HUES64 (cell line): ENCODE data around the gene ZBTB37.
"Not testable (repeated sequence)": the region's sequence is repeated elsewhere in the genome, so short reads cannot be mapped to it uniquely, and the experiment has no call there.

Source experiments
- H3K27ac ChIP-seq: 2 replicates; pipeline ENCODE4 v1.7.0; 2013; ENCODE audit warnings: low read depth, low read length, inconsistent platforms
- H3K27me3 ChIP-seq: 2 replicates; pipeline ENCODE4 v1.6.1; 2013; ENCODE audit warnings: mild to moderate bottlenecking, low read length; ENCODE audit not compliant: insufficient read depth
- H3K36me3 ChIP-seq: 2 replicates; pipeline ENCODE4 v1.6.1; 2013; ENCODE audit warnings: mild to moderate bottlenecking, low read length; ENCODE audit not compliant: insufficient read depth
- H3K4me1 ChIP-seq: 2 replicates; pipeline ENCODE4 v1.6.1; 2013; ENCODE audit warnings: mild to moderate bottlenecking, low read length, moderate library complexity; ENCODE audit not compliant: insufficient read depth
- H3K4me3 ChIP-seq: 2 replicates; pipeline ENCODE4 v1.5.1; 2013; ENCODE audit warnings: mild to moderate bottlenecking, low read length, moderate library complexity
- H3K9ac ChIP-seq: 2 replicates; pipeline ENCODE4 v1.6.1; 2013; ENCODE audit warnings: mild to moderate bottlenecking, low read depth, low read length
- H3K9me3 ChIP-seq: 2 replicates; pipeline ENCODE4 v1.6.1; 2013; ENCODE audit warnings: low read depth, low read length; ENCODE audit not compliant: insufficient read depth
- WGBS: fragments of 150-250, 120-280 bp; methylation state at CpG from one replicate; pipeline ENCODE4 v1.1.7; 2013; ENCODE audit warnings: missing lambda C conversion rate; 5-methylcytosine and 5-hydroxymethylcytosine counted together

The ZBTB37 gene

DNA sequence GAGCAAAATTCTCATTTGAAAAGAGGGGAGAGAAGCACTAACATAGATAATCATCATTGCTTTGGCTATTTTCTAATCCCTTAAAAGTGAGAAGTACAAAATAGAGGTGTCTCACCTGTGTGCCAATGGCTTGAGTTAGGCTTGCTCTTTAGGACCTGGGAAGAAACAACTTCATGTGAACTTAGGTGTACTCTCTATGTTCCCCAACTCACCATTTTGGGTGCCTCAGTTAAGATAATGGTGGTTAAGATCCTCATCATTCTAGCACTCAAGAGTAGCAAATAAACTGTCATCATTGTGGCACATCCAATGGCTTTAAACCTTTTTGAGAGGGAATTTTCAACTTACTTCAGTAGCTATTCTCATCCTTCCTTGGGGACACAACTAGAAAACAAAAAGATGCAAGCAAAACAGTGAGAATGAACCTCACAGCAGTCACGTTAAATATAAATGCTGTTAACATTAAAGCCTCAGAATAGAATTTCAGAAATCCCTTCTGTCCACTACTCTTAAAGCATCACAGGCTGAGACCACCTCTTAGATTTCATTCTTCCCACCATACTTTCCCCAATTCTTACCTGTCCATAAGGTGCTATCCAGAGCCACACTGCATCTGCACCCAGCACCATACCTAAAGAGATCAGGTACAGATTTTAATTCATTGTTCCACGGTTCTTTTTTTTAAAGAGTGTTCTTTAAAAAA lies 1.6 kb upstream of the ZBTB37 start:
- H3K36me3 ChIP-seq = peaks cover 71% of the 10 kb centered on the region
- no peaks in the 10 kb centered on the region for H3K27me3 ChIP-seq
- WGBS = 0% methylated on average over 2 of the region's 2 CpGs
- peak overlapping the region; percentile 95 for H3K4me3 ChIP-seq
- H3K9ac ChIP-seq = peak overlapping the region; percentile 99
- H3K9me3 ChIP-seq = no peaks in the 10 kb centered on the region
- peaks cover 14% of the 10 kb centered on the region for H3K4me1 ChIP-seq
- peak overlapping the region; percentile 96 for H3K27ac ChIP-seq

DNA sequence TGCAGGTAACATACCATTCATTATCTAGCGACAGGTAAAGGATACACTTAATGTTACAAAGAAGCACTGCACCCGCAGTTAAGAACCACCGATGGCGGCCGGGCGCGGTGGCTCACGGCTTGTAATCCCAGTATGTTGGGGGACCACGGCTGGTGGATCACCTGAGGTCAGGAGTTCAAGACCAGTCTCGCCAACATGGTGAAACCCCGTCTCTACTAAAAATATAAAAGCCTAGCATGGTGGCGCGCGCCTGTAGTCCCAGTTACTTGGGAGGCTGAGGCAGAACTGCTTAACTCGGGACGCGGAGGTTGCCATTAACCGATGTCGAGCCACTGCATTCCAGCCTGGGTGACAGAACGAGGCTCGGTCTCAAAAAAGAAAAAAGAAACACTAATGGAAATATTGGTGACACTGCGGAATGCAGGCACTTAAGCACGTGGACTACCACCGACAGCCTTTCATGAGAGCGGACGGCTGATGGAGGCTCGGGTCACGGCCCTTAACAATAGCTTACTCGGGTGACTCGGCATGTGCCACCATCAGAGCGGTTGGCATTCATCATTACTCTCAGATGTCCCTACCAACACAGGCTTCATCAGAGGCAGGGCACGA lies 933 bp upstream of the ZBTB37 start:
- under 1% methylated on average over 32 of the region's 32 CpGs for WGBS
- Histone ChIP-seq H3K9me3 (no peaks in the 10 kb centered on the region), H3K4me1 (peaks cover 14% of the 10 kb centered on the region), H3K4me3 (peak overlapping the region; percentile 95), H3K27me3 (no peaks in the 10 kb centered on the region), H3K9ac (peak overlapping the region; percentile 99), H3K36me3 (peaks cover 73% of the 10 kb centered on the region), H3K27ac (peak overlapping the region; percentile 96)

DNA sequence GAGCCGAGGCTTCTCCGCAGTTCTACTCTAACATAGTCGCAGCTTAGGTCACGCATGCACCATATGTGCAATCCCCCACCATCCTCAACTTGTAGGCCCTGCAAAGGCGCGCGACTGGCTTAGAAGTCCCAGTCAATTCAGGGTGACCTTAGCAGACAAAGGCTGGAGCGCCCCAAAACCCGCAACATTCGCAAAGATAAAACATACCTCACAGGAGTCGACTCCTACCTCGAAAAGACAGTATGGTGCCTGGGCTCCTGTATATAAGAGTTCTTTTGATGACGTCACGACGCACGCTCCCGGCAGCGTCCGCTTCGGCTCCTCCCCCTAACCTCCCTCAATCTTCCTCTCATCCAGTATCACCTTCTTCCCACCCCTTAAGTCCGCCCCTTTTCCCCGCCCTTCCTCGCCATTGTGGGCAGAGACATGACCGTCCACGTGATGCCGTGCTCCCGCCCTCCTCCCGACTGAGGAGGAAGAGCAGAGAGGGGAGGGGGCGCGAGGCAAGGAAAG lies 371 bp upstream of the ZBTB37 start, which contains the start of gene GAS5:
GAS5 (minus strand) TSS at position 237 of the 513 bp plus-strand sequence.
- peak within 1 kb of the TSS; percentile 95 for H3K4me3 ChIP-seq
- H3K27ac ChIP-seq = peak within 1 kb of the TSS; percentile 99
- peak within 1 kb of the TSS; percentile 99 for H3K9ac ChIP-seq
- no peaks in the 10 kb centered on the region for H3K27me3 ChIP-seq
- under 1% methylated on average over 30 of the region's 30 CpGs for WGBS
- peaks cover 71% of the 10 kb centered on the region for H3K36me3 ChIP-seq
- peaks cover 14% of the 10 kb centered on the region for H3K4me1 ChIP-seq
- H3K9me3 ChIP-seq = no peaks in the 10 kb centered on the region

DNA sequence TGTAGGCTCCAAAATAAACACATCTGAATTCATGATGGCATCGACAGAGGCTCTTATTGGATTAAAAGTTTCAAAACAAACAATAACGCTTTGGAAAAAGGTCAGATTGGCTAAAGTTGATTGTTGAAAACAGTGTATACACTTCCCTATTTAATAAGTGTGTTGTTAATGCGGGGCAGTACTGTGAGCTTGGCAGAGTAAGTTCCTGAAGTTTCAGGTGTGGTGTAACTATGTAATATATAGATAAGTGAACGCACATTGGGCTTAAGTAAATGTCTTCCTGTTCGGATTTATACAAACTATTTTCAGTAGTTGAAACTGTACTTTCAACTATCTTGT lies 810 bp downstream of the ZBTB37 start:
- Histone ChIP-seq H3K27me3 (no peaks in the 10 kb centered on the region), H3K27ac (peak overlapping the region; percentile 99), H3K4me1 (peaks cover 14% of the 10 kb centered on the region), H3K36me3 (peaks cover 69% of the 10 kb centered on the region), H3K9me3 (no peaks in the 10 kb centered on the region), H3K4me3 (peak overlapping the region; percentile 95), H3K9ac (peak overlapping the region; percentile 93)
- 7% methylated on average over 4 of the region's 5 CpGs for WGBS

DNA sequence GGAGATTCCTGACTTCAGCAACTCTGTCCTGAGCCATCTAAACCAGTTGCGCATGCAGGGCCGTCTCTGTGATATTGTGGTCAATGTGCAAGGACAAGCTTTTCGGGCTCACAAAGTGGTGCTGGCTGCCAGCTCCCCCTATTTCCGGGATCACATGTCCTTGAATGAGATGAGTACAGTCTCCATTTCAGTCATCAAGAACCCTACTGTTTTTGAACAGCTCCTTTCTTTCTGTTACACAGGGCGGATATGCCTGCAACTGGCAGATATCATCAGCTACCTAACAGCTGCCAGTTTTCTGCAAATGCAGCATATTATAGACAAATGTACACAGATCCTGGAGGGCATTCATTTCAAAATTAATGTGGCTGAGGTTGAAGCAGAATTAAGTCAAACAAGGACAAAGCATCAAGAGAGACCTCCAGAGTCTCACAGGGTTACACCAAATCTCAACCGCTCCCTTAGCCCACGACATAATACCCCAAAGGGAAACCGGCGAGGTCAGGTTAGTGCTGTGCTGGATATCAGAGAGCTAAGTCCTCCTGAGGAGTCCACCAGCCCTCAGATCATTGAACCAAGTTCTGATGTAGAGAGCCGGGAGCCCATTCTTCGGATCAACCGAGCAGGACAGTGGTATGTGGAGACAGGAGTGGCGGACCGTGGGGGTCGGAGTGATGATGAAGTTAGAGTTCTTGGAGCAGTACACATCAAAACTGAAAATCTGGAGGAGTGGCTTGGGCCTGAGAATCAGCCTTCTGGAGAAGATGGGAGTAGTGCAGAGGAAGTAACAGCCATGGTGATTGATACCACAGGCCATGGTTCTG lies 2.3 kb downstream of the ZBTB37 start:
- peaks cover 63% of the 10 kb centered on the region for H3K36me3 ChIP-seq
- H3K4me3 ChIP-seq = no peak overlapping the region
- H3K9ac ChIP-seq = no peak overlapping the region
- no peak overlapping the region for H3K27ac ChIP-seq
- H3K9me3 ChIP-seq = no peaks in the 10 kb centered on the region
- whole genome bisulfite sequencing = 95% methylated on average over 15 of the region's 15 CpGs
- peaks cover 11% of the 10 kb centered on the region for H3K4me1 ChIP-seq
- no peaks in the 10 kb centered on the region for H3K27me3 ChIP-seq

DNA sequence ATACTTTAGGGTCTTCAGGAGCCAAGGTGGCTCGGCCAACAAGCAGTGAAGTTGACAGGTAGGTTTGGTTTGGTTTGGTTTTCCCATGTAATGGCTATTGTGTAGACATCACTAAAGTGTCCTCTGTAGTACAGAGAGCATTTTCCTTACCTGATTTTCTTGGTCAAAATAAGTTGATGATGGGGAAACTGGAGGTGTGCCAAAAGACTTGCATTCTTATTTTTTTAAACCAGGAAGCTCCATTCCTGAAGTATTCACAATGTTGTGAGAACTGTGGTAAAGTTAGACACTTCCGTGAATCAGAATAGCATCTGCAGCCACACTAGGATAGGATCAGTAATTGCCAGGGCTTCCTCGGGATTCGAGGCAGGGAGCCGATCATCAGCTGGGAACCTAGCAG lies 2.9 kb downstream of the ZBTB37 start:
- Histone ChIP-seq H3K27me3 (no peaks in the 10 kb centered on the region), H3K36me3 (peaks cover 63% of the 10 kb centered on the region), H3K27ac (no peak overlapping the region), H3K4me3 (no peak overlapping the region), H3K4me1 (peaks cover 11% of the 10 kb centered on the region; the same call in 1 of the 2 replicates), H3K9ac (no peak overlapping the region), H3K9me3 (no peaks in the 10 kb centered on the region)
- WGBS = 91% methylated on average over 5 of the region's 5 CpGs

DNA sequence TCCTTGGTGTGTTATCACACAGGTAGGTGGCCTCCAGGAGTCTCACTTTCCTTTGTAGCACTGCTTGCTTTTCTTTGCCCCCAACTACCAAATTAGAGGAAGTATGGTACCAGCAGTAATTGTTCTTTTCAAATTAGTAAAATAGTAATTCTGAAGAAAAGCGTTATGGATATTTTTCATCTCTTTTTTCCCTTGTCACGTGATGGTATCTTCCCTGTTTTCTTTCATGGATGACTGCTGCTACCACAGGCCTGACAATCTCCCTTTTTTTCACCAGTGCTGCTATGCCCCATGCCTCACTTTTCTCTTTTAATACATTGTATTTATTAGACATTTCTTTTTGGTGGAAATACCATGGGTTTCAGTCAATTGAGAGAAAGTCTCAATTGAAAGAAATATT lies 3.3 kb downstream of the ZBTB37 start:
- H3K27me3 ChIP-seq = no peaks in the 10 kb centered on the region
- H3K9me3 ChIP-seq = no peaks in the 10 kb centered on the region
- H3K4me1 ChIP-seq = peaks cover 11% of the 10 kb centered on the region; the same call in 1 of the 2 replicates
- H3K27ac ChIP-seq = no peak overlapping the region
- 82% methylated on average over 2 of the region's 2 CpGs for WGBS
- peaks cover 63% of the 10 kb centered on the region for H3K36me3 ChIP-seq
- no peak overlapping the region for H3K4me3 ChIP-seq
- H3K9ac ChIP-seq = no peak overlapping the region

DNA sequence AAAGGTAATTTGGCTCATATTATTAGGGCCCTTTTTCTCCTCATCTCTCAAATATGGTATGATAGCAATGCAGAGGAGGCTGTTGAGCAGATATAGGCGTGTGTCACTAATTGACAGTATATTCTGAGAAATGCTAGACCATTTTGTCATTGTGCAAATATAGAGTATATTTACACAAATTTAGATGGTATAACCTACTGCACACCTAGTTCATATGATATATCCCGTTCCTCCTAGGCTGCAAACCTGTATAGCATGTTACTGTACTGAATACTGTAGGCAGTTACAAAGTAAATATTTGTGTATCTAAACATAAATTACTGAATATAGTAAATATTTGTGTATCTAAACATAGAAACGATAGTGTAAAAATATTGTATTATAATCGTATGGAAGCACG lies 8.6 kb downstream of the ZBTB37 start:
- Histone ChIP-seq H3K9me3 (no peaks in the 10 kb centered on the region), H3K9ac (no peak overlapping the region), H3K36me3 (peaks cover 67% of the 10 kb centered on the region), H3K27ac (no peak overlapping the region), H3K4me1 (no peaks in the 10 kb centered on the region), H3K4me3 (no peak overlapping the region), H3K27me3 (no peaks in the 10 kb centered on the region)
- 94% methylated on average over 3 of the region's 5 CpGs for WGBS

DNA sequence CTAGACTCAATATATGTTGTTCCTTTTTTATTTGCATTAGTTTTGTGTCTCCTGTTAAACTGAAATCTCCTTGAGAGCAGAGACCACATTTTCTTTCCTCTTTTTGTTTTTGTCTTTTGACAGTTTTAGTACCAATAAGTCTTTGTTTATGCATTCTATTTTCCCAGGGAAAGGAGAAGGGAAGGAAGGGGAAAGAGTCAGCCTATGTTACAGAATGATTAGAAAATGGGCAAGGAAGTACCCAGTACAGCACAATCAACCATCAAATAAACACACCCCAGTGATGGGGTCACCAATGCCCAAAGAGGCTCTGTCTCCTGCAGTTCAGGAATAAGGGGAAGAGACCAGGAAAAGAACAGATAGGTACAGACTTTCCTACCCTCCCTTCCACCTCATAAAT lies 10.1 kb downstream of the ZBTB37 start:
- no peak overlapping the region for H3K27ac ChIP-seq
- H3K9ac ChIP-seq = no peak overlapping the region
- no peaks in the 10 kb centered on the region for H3K4me1 ChIP-seq
- no peaks in the 10 kb centered on the region for H3K9me3 ChIP-seq
- H3K27me3 ChIP-seq = no peaks in the 10 kb centered on the region
- H3K4me3 ChIP-seq = no peak overlapping the region
- peaks cover 60% of the 10 kb centered on the region for H3K36me3 ChIP-seq

DNA sequence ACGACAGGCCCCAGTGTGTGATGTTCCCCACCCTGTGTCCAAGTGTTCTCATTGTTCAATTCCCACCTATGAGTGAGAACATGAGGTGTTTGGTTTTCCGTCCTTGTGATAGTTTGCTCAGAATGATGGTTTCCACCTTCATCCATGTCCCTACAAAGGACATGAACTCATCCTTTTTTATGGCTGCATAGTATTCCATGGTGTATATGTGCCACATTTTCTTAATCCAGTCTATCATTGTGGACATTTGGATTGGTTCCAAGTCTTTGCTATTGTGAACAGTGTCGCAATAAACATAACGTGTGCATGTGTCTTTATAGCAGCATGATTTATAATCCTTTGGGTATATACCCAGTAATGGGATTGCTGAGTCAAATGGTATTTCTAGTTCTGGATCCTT lies 12.9 kb downstream of the ZBTB37 start:
- not testable (repeated sequence) for H3K27ac ChIP-seq, H3K9ac ChIP-seq, H3K4me1 ChIP-seq, H3K4me3 ChIP-seq, H3K9me3 ChIP-seq, H3K27me3 ChIP-seq
- WGBS = 96% methylated on average over 2 of the region's 4 CpGs
- peaks cover 49% of the 10 kb centered on the region for H3K36me3 ChIP-seq

DNA sequence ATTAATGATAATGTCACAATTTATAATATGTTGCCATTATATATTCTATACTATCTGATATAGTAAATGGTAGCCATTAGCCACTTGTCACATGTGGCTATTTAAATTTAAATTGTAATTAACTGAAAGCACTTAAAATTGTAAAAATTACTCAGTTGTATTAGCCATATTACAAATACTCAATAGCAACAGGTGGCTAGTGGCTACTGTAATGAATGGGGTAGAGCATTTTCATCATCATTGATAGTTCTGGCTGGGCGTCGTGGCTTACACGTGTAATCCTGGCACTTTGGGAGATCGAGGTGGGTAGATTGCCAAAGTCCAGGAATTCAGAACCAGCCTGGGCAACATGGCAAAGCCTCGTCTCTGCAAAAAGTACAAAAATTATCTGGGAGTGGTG lies 16.5 kb downstream of the ZBTB37 start:
- Histone ChIP-seq H3K27me3 (no peaks in the 10 kb centered on the region), H3K36me3 (peaks cover 33% of the 10 kb centered on the region), H3K4me1 (peaks cover 27% of the 10 kb centered on the region), H3K27ac (no peak overlapping the region), H3K9ac (no peak overlapping the region), H3K9me3 (no peaks in the 10 kb centered on the region), H3K4me3 (no peak overlapping the region)
- 93% methylated on average over 5 of the region's 5 CpGs for WGBS
